Caco-2 (cell line): ENCODE measurements around the gene METTL2B. TPM values are rescaled to one million over a fixed set of nuclear protein-coding genes. Genes with fewer than 3 reads are reported as not detected.

Experiments used
- BruUV-seq: library from RNA; stranded (reverse); fragments of 400-500 nt; replicated peaks from 2 replicates; lab custom pipeline; 2021; lab: Mats Ljungman, UMichigan
- CTCF ChIA-PET: fragments of 300-600 bp; sonication (Branson Sonifier 250); formaldehyde crosslinking; loops from one replicate; lab custom pipeline; 2022; ENCODE audit warnings: antibody characterized with exemption; lab: Charles Lee
- POLR2A ChIA-PET: fragments of 300-600 bp; sonication (Branson Sonifier 250); formaldehyde crosslinking; loops from one replicate; lab custom pipeline; 2022; ENCODE audit warnings: antibody characterized with exemption; lab: Charles Lee
- DNase-seq, 2 experiments: peaks; one replicate each; pipeline versions ENCODE4 v3.0.0 to v3.0.0-alpha.2; 2020 to 2022
- H3K27me3 ChIP-seq: replicated peaks from 2 replicates; pipeline ENCODE4 v1.6.0; 2011; ENCODE audit warnings: low read length; ENCODE audit not compliant: control insufficient read depth, insufficient read depth
- H3K36me3 ChIP-seq: 2 replicates; pipeline ENCODE4 v1.5.1; 2011; ENCODE audit warnings: low read length; ENCODE audit not compliant: control insufficient read depth, insufficient read depth
- H3K4me1 ChIP-seq: fragments of 250-450 bp; sonication (Bioruptor Pico); 2 replicates; pipeline ENCODE4 v1.5.1; 2020; ENCODE audit warnings: mild to moderate bottlenecking
- H3K4me3 ChIP-seq: 2 replicates; pipeline ENCODE4 v1.5.1; 2011; ENCODE audit warnings: low read depth, mild to moderate bottlenecking, control low read depth, low read length
- H3K9me3 ChIP-seq: fragments of 250-450 bp; sonication (Bioruptor Pico); 2 replicates; pipeline ENCODE4 v1.5.1; 2020; ENCODE audit warnings: mild to moderate bottlenecking, moderate library complexity
- H3K27ac Mint-ChIP-seq: one replicate; pipeline ENCODE4 v1.8.0; 2022; ENCODE audit warnings: mixed read lengths; ENCODE audit not compliant: unreplicated experiment
- H3K27me3 Mint-ChIP-seq: one replicate; pipeline ENCODE4 v1.8.0; 2022; ENCODE audit warnings: mixed read lengths; ENCODE audit not compliant: insufficient read depth, unreplicated experiment
- H3K36me3 Mint-ChIP-seq: one replicate; pipeline ENCODE4 v1.8.0; 2022; ENCODE audit warnings: mild to moderate bottlenecking, mixed read lengths; ENCODE audit not compliant: insufficient read depth, unreplicated experiment
- H3K4me1 Mint-ChIP-seq: one replicate; pipeline ENCODE4 v1.8.0; 2022; ENCODE audit warnings: low read depth, mixed read lengths; ENCODE audit not compliant: unreplicated experiment
- H3K4me3 Mint-ChIP-seq: one replicate; pipeline ENCODE4 v1.8.0; 2022; ENCODE audit warnings: mild to moderate bottlenecking, moderate library complexity, mixed read lengths; ENCODE audit not compliant: unreplicated experiment
- H3K9me3 Mint-ChIP-seq: one replicate; pipeline ENCODE4 v1.8.0; 2022; ENCODE audit warnings: mixed read lengths; ENCODE audit not compliant: unreplicated experiment
- CTCF ChIP-seq, 2 experiments: fragments of 200-600 bp in 1 of 2; IDR thresholded peaks; 1 replicate in 1 of 2; 2 replicates in 1 of 2; pipeline versions ENCODE4 v1.5.1 to v1.8.0; 2011 to 2022; ENCODE audit warnings: antibody characterized with exemption in 1 of 2, control low read depth in 1 of 2, inconsistent platforms in 1 of 2, low read depth in 1 of 2, low read length in 1 of 2, mild to moderate bottlenecking in 1 of 2, moderate library complexity in 1 of 2; ENCODE audit not compliant: insufficient read depth in 1 of 2, severe bottlenecking in 1 of 2, unreplicated experiment in 1 of 2
- intact Hi-C: fragments of 100-400 bp; cut with micrococcal nuclease; formaldehyde crosslinking; loops from one replicate; pipeline ENCODE4 v1.10.0; 2022; ENCODE audit not compliant: unreplicated experiment
- total RNA-seq: library from RNA; stranded (reverse); gene quantifications from 2 replicates; pipeline ENCODE4 v1.2.3, GENCODE V29; 2022

Gene METTL2B
- total RNA-seq, 1 experiment from 2014 or later: 39.0 TPM

- Mint-ChIP-seq H3K27ac (no peak overlapping the region), H3K4me1 (peaks cover 8% of the 10 kb centered on the region), H3K36me3 (peaks cover 4% of the 10 kb centered on the region), H3K4me3 (no peak overlapping the region), H3K9me3 (no peaks in the 10 kb centered on the region), H3K27me3 (peaks cover 9% of the 10 kb centered on the region)
- no TSS peak for BruUV-seq
- H3K36me3 ChIP-seq: no peaks in the 10 kb centered on the region
- ChIA-PET CTCF (no interaction called here), POLR2A (no interaction called here)
- no peak overlapping the region for H3K4me3 ChIP-seq
- intact Hi-C loops: no loop called here
- H3K4me1 ChIP-seq: peaks cover 27% of the 10 kb centered on the region
- H3K27me3 ChIP-seq: no peaks in the 10 kb centered on the region
- no peak for TF ChIP-seq CTCF (IDR thresholded peaks at IDR 0.05; ENCODE audit: insufficient read depth in 1 of 2, low read depth in 1 of 2, low read length in 1 of 2, severe bottlenecking in 1 of 2, unreplicated experiment in 1 of 2)
- no peaks in the 10 kb centered on the region for H3K9me3 ChIP-seq
- no peak for DNase-seq
Measured at GRCh38 chr7:128450409-128450808, 26.1 kb upstream of the METTL2B start.

- Mint-ChIP-seq H3K4me3 (no peak overlapping the region), H3K4me1 (peaks cover 8% of the 10 kb centered on the region), H3K9me3 (no peaks in the 10 kb centered on the region), H3K27me3 (peaks cover 9% of the 10 kb centered on the region), H3K27ac (no peak overlapping the region), H3K36me3 (peaks cover 4% of the 10 kb centered on the region)
- intact Hi-C loops: no loop called here
- no peaks in the 10 kb centered on the region for H3K27me3 ChIP-seq
- no peak for DNase-seq
- TF ChIP-seq CTCF (IDR thresholded peaks at IDR 0.05; ENCODE audit: insufficient read depth in 1 of 2, low read depth in 1 of 2, low read length in 1 of 2, severe bottlenecking in 1 of 2, unreplicated experiment in 1 of 2): no peak
- H3K4me3 ChIP-seq: no peak overlapping the region
- H3K36me3 ChIP-seq: no peaks in the 10 kb centered on the region
- POLR2A ChIA-PET: no interaction called here
- BruUV-seq: no TSS peak
- H3K4me1 ChIP-seq: peaks cover 27% of the 10 kb centered on the region
- CTCF ChIA-PET: no interaction called here
- no peaks in the 10 kb centered on the region for H3K9me3 ChIP-seq
Measured at GRCh38 chr7:128450913-128451312, 25.6 kb upstream of the METTL2B start.

- Histone ChIP-seq H3K4me1 (peaks cover 33% of the 10 kb centered on the region), H3K9me3 (no peaks in the 10 kb centered on the region), H3K4me3 (no peak overlapping the region), H3K36me3 (peaks cover 3% of the 10 kb centered on the region; the same call in 1 of the 2 replicates), H3K27me3 (no peaks in the 10 kb centered on the region)
- DNase-seq: no peak
- Mint-ChIP-seq H3K9me3 (no peaks in the 10 kb centered on the region), H3K27me3 (peaks cover 9% of the 10 kb centered on the region), H3K4me1 (peaks cover 8% of the 10 kb centered on the region), H3K36me3 (peaks cover 10% of the 10 kb centered on the region), H3K27ac (no peak overlapping the region), H3K4me3 (no peak overlapping the region)
- BruUV-seq: no TSS peak
- ChIA-PET POLR2A (no interaction called here), CTCF (interaction anchor here (1.7 to 1.8 kb wide), 2 partner anchors 17 to 25 kb away, joined by 9 to 16 read pairs; no protein-coding TSS in a partner anchor)
- intact Hi-C loops: no loop called here
- no peak for TF ChIP-seq CTCF (IDR thresholded peaks at IDR 0.05; ENCODE audit: insufficient read depth in 1 of 2, low read depth in 1 of 2, low read length in 1 of 2, severe bottlenecking in 1 of 2, unreplicated experiment in 1 of 2)
Measured at GRCh38 chr7:128452552-128452951, 24.0 kb upstream of the METTL2B start.
